Stomach (tissue), 4 donors: ENCODE results near the gene TBATA.

Experiments
- CTCF ChIP-seq, 7 experiments: fragments of 450-650 bp in 4 of 7; fragments of 200-600 bp in 3 of 7; sonication (generic) in 3 of 7; IDR thresholded peaks; one replicate each; pipeline ENCODE4 v1.5.1; 2016 to 2019; ENCODE audit warnings: antibody characterized with exemption in 7 of 7, control low read depth in 2 of 7, mild to moderate bottlenecking in 1 of 7
- POLR2A ChIP-seq, 4 donors: fragments of 450-650 bp; IDR thresholded peaks; one replicate each; pipeline ENCODE4 v1.6.1; 2016; ENCODE audit warnings: antibody characterized with exemption in 4 of 4, control low read depth in 2 of 4, mild to moderate bottlenecking in 1 of 4, moderate library complexity in 1 of 4
- POLR2AphosphoS5 ChIP-seq, 3 donors: sonication (generic); formaldehyde crosslinking; IDR thresholded peaks; one replicate each; pipeline ENCODE4 v1.6.1; 2016; ENCODE audit warnings: antibody characterized with exemption in 3 of 3

DNA sequence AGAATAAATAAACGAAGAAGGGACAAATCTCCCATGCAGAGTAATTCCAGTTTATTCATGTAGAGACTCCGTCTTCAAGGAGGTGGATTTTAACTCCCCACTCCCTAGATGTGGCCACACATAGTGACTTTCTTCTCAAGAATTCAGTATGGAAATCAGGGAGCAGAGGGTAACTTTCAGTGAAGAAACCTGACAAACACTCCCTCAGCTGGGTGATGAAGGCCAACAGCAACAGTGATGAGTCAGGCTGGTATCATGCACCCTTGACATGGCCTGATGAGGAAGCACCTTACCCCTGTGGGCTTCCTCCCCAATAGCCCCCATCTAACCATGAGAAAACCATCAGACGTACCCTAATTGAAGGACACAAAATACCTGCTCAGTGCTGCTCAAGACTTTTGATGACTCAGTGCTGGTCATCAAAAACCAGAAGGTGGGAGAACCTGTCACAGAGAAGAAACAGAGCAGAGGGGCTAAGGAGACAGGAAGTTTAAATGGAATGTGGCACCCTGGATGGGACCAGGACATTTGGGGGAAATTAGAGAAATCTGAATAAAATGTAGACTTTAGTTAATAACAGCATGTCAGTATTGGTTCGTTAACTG is 62.3 kb downstream of the TBATA start:
- no peak for TF ChIP-seq CTCF (IDR thresholded peaks at IDR 0.05)
- TF ChIP-seq POLR2A (IDR thresholded peaks at IDR 0.05), result no peak
- TF ChIP-seq POLR2AphosphoS5 (IDR thresholded peaks at IDR 0.05), result no peak
